ENCODE measurements around the gene ETV2. TPM values are rescaled to one million over a fixed set of nuclear protein-coding genes. Genes with fewer than 3 reads are reported as not detected.

The ETV2 gene
- total RNA-seq, 1 donor from 2014 or later, result 0.72 TPM

GRCh38 chr19:35657904-35658700, 16.6 kb downstream of the ETV2 start:
- intact Hi-C loops (cut with DNase I), result no loop called here
- Histone ChIP-seq H3K9me3 (no peaks in the 10 kb centered on the region), H3K27me3 (no peaks in the 10 kb centered on the region), H3K4me1 (no peaks in the 10 kb centered on the region), H3K27ac (no peak overlapping the region), H3K36me3 (peaks cover 76% of the 10 kb centered on the region), H3K4me3 (no peak overlapping the region)
- no peak for TF ChIP-seq CTCF (IDR thresholded peaks at IDR 0.05)
- ATAC-seq (no peak), DNase-seq (no peak)

- intact Hi-C loops (cut with DNase I), result no loop called here
- no peaks in the 10 kb centered on the region for H3K9me3 ChIP-seq
- no peak overlapping the region for H3K4me3 ChIP-seq
- peaks cover 38% of the 10 kb centered on the region for H3K36me3 ChIP-seq
- no peaks in the 10 kb centered on the region for H3K27me3 ChIP-seq
- DNase-seq (no peak), ATAC-seq (no peak)
- no peaks in the 10 kb centered on the region for H3K4me1 ChIP-seq
- no peak for TF ChIP-seq CTCF (IDR thresholded peaks at IDR 0.05)
- H3K27ac ChIP-seq, result no peak overlapping the region
Measured at GRCh38 chr19:35661995-35662340, 20.4 kb downstream of the ETV2 start.

- no peak for TF ChIP-seq CTCF (IDR thresholded peaks at IDR 0.05)
- Histone ChIP-seq H3K4me1 (no peaks in the 10 kb centered on the region), H3K27ac (no peak overlapping the region), H3K36me3 (peaks cover 18% of the 10 kb centered on the region), H3K4me3 (no peak overlapping the region), H3K27me3 (no peaks in the 10 kb centered on the region), H3K9me3 (no peaks in the 10 kb centered on the region)
- ATAC-seq, result no peak
- no peak for DNase-seq
- intact Hi-C loops (cut with DNase I), result no loop called here
Measured at GRCh38 chr19:35663981-35664380, 22.4 kb downstream of the ETV2 start.

- DNase-seq (no peak), ATAC-seq (no peak)
- Histone ChIP-seq H3K4me3 (no peak overlapping the region), H3K9me3 (no peaks in the 10 kb centered on the region), H3K36me3 (peaks cover 6% of the 10 kb centered on the region), H3K27me3 (no peaks in the 10 kb centered on the region), H3K27ac (no peak overlapping the region), H3K4me1 (no peaks in the 10 kb centered on the region)
- intact Hi-C loops (cut with DNase I), result no loop called here
- no peak for TF ChIP-seq CTCF (IDR thresholded peaks at IDR 0.05)
Measured at GRCh38 chr19:35665157-35665556, 23.6 kb downstream of the ETV2 start.

- intact Hi-C loops (cut with DNase I), result no loop called here
- Histone ChIP-seq H3K4me3 (no peak overlapping the region), H3K27ac (no peak overlapping the region), H3K4me1 (no peaks in the 10 kb centered on the region), H3K27me3 (no peaks in the 10 kb centered on the region), H3K36me3 (peaks cover 6% of the 10 kb centered on the region), H3K9me3 (no peaks in the 10 kb centered on the region)
- TF ChIP-seq CTCF (IDR thresholded peaks at IDR 0.05), result no peak
- DNase-seq (no peak), ATAC-seq (no peak)
Measured at GRCh38 chr19:35665604-35666003, 24.1 kb downstream of the ETV2 start.
